Transverse colon (tissue), 4 donors: ENCODE results near the gene PDE8A. TPM values are rescaled to one million over a fixed set of nuclear protein-coding genes. Genes with fewer than 3 reads are reported as not detected.

ENCODE experiments used
- DNase-seq: peaks from one replicate; pipeline ENCODE4 v3.0.0-alpha.2; 2019
- H3K27ac ChIP-seq, 4 donors: fragments of 200-600 bp; sonication (generic); 2 replicates each; pipeline ENCODE4 v1.5.1; 2016 to 2018; ENCODE audit warnings: inconsistent platforms in 4 of 4
- H3K27me3 ChIP-seq: fragments of 200-600 bp; sonication (generic); 2 replicates; pipeline ENCODE4 v1.5.1; 2017; ENCODE audit warnings: inconsistent platforms
- H3K36me3 ChIP-seq, 4 donors: fragments of 200-600 bp; sonication (generic); 2 replicates each; pipeline ENCODE4 v1.5.1; 2017 to 2019; ENCODE audit warnings: inconsistent platforms in 4 of 4
- H3K4me1 ChIP-seq, 4 donors: fragments of 200-600 bp; sonication (generic); 2 replicates each; pipeline ENCODE4 v1.5.1; 2017 to 2020; ENCODE audit warnings: inconsistent platforms in 4 of 4
- H3K4me3 ChIP-seq, 4 donors: fragments of 200-600 bp; sonication (generic); 1 replicate in 1 of 4; 2 replicates in 3 of 4; pipeline versions ENCODE4 v1.5.1 to v1.6.1; 2017 to 2019; ENCODE audit warnings: inconsistent platforms in 4 of 4
- H3K9me3 ChIP-seq, 2 donors: fragments of 200-600 bp; sonication (generic); 2 replicates each; pipeline ENCODE4 v1.5.1; 2017 to 2019; ENCODE audit warnings: inconsistent platforms in 2 of 2
- EP300 ChIP-seq: sonication (generic); formaldehyde crosslinking; IDR thresholded peaks from one replicate; pipeline ENCODE4 v1.6.1; 2017; ENCODE audit warnings: antibody characterized with exemption, low read depth
- POLR2A ChIP-seq: fragments of 450-650 bp; IDR thresholded peaks from one replicate; pipeline ENCODE4 v1.6.1; 2016; ENCODE audit warnings: antibody characterized with exemption, mild to moderate bottlenecking, moderate library complexity
- POLR2AphosphoS5 ChIP-seq, 3 donors: sonication (generic); formaldehyde crosslinking; IDR thresholded peaks; one replicate each; pipeline ENCODE4 v1.6.1; 2016; ENCODE audit warnings: antibody characterized with exemption in 3 of 3
- WGBS, 2 donors: methylation state at CpG; one replicate each; pipeline ENCODE4 v1.1.5; 2018; ENCODE audit warnings: low coverage in 1 of 2; 5-methylcytosine and 5-hydroxymethylcytosine counted together
- in situ Hi-C, 4 donors: fragments of 200-750 bp; cut with MboI; loops; one replicate each; pipeline versions ENCODE4 v1.15.0 to v1.15.1; 2017; ENCODE audit warnings: low sequenced_read_pairs in 3 of 4, low pct_ligation_motif_present in 1 of 4, low pct_unique_long_range_greater_than_20kb in 1 of 4
- intact Hi-C: fragments of 100-400 bp; cut with DNase I; formaldehyde crosslinking; loops from one replicate; pipeline ENCODE4 v1.15.1; 2023; ENCODE audit warnings: low total_unique reads
- total RNA-seq, 4 donors: library from RNA; depleted of rRNA; stranded (reverse); fragments of >200 nt; gene quantifications; one replicate each; pipeline ENCODE4 v1.1.0, GENCODE V29; 2016
- TF ChIP-seq, protein P1 (sequence below), 5 experiments: fragments of 200-600 bp in 3 of 5; fragments of 450-650 bp in 2 of 5; sonication (generic) in 3 of 5; IDR thresholded peaks; 1 replicate in 2 of 5; 2 replicates in 3 of 5; pipeline ENCODE4 v1.5.1; 2016 to 2017; ENCODE audit warnings: antibody characterized with exemption in 5 of 5, inconsistent platforms in 3 of 5, mild to moderate bottlenecking in 2 of 5, moderate library complexity in 1 of 5

The PDE8A gene
- total RNA-seq, 4 donors from 2014 or later = 115 to 188 (median 165) TPM

GRCh38 chr15:85094685-85095084, 113.0 kb downstream of the PDE8A start:
- intact Hi-C loops (no loop called here), in situ Hi-C loops (no loop called here)
- TF ChIP-seq POLR2AphosphoS5 (IDR thresholded peaks at IDR 0.05) (no peak), POLR2A (no peak), EP300 (no peak)
- TF ChIP-seq, protein P1, sequence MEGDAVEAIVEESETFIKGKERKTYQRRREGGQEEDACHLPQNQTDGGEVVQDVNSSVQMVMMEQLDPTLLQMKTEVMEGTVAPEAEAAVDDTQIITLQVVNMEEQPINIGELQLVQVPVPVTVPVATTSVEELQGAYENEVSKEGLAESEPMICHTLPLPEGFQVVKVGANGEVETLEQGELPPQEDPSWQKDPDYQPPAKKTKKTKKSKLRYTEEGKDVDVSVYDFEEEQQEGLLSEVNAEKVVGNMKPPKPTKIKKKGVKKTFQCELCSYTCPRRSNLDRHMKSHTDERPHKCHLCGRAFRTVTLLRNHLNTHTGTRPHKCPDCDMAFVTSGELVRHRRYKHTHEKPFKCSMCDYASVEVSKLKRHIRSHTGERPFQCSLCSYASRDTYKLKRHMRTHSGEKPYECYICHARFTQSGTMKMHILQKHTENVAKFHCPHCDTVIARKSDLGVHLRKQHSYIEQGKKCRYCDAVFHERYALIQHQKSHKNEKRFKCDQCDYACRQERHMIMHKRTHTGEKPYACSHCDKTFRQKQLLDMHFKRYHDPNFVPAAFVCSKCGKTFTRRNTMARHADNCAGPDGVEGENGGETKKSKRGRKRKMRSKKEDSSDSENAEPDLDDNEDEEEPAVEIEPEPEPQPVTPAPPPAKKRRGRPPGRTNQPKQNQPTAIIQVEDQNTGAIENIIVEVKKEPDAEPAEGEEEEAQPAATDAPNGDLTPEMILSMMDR (IDR thresholded peaks at IDR 0.05) = no peak
- H3K9me3 ChIP-seq = no peaks in the 10 kb centered on the region
- H3K4me3 ChIP-seq = no peak overlapping the region
- no peak overlapping the region for H3K27ac ChIP-seq
- H3K4me1 ChIP-seq = no peaks in the 10 kb centered on the region
- WGBS, 2 donors = 93 to 94% methylated on average over 2 to 3 of the region's 3 CpGs
- peaks cover 0 to 33% (median 2%) of the 10 kb centered on the region in 4 donors for H3K36me3 ChIP-seq
- DNase-seq = no peak
- H3K27me3 ChIP-seq = no peaks in the 10 kb centered on the region

DNA sequence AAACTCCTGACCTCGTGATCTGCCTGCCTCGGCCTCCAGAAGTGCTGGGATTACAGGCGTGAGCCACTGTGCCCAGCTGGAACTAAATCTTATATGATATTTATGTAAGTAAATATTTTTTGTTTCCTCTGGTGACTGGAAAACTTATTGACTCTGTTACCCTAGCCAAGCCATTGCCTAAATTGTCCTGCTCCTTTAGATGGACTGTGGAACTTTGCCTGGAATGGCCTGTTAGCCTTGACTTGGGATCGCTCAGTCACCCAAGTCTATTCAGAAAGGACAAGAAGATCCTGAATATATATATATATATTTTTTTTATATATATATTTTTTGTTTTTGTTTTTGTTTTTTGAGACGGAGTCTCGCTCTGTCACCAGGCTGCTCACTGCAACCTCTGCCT, 113.9 kb downstream of the PDE8A start:
- Histone ChIP-seq H3K4me3 (no peak overlapping the region), H3K27me3 (no peaks in the 10 kb centered on the region), H3K36me3 (peaks cover 0 to 37% (median 2%) of the 10 kb centered on the region in 4 donors), H3K4me1 (no peaks in the 10 kb centered on the region), H3K9me3 (no peaks in the 10 kb centered on the region), H3K27ac (no peak overlapping the region)
- TF ChIP-seq, protein P1 (IDR thresholded peaks at IDR 0.05) = no peak
- TF ChIP-seq POLR2AphosphoS5 (IDR thresholded peaks at IDR 0.05) (no peak), POLR2A (no peak), EP300 (no peak)
- intact Hi-C loops = no loop called here
- 90 to 100% methylated on average over 2 to 6 of the region's 6 CpGs for WGBS, 2 donors
- in situ Hi-C loops = no loop called here
- DNase-seq = no peak

- Histone ChIP-seq H3K4me1 (no peaks in the 10 kb centered on the region), H3K4me3 (no peak overlapping the region), H3K27me3 (no peaks in the 10 kb centered on the region), H3K36me3 (peaks cover 0 to 31% (median 2%) of the 10 kb centered on the region in 4 donors), H3K9me3 (no peaks in the 10 kb centered on the region), H3K27ac (no peak overlapping the region)
- intact Hi-C loops (no loop called here), in situ Hi-C loops (no loop called here)
- DNase-seq = no peak
- 86% methylated on average over 5 of the region's 5 CpGs; no CpG with 5 or more reads in 1 of the 2 donors for WGBS, 2 donors
- TF ChIP-seq EP300 (no peak), POLR2A (no peak), POLR2AphosphoS5 (IDR thresholded peaks at IDR 0.05) (no peak)
- TF ChIP-seq, protein P1 (IDR thresholded peaks at IDR 0.05) = no peak
Measured at GRCh38 chr15:85097250-85097649, 115.6 kb downstream of the PDE8A start.

DNA sequence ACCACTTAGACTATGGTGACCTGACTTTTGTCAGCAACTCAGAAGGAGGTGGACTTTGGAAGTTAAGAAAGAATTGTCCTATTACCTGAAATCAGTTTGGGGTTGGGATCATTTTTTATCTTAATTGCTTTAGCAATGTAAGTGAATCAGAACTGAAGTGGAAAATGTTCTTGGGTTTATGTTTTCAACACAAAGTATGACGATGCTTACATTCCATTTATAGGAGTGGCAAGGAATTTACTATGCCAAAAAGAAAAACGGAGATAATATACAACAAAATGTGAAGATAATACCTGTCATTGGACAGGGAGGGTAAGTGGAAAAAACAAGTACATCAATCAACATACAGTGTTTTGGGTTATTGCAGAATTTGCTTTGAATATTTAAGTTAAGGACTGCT, 116.1 kb downstream of the PDE8A start:
- Histone ChIP-seq H3K9me3 (no peaks in the 10 kb centered on the region), H3K27me3 (no peaks in the 10 kb centered on the region), H3K4me3 (no peak overlapping the region), H3K27ac (no peak overlapping the region), H3K4me1 (no peaks in the 10 kb centered on the region), H3K36me3 (peaks cover 0 to 27% (median 2%) of the 10 kb centered on the region in 4 donors)
- TF ChIP-seq POLR2A (no peak), EP300 (no peak), POLR2AphosphoS5 (IDR thresholded peaks at IDR 0.05) (no peak)
- TF ChIP-seq, protein P1 (IDR thresholded peaks at IDR 0.05) = no peak
- DNase-seq = no peak
- intact Hi-C loops (no loop called here), in situ Hi-C loops (no loop called here)
- WGBS, 2 donors = 60 to 72% methylated on average over 2 of the region's 2 CpGs
